Measurements from ENCODE around the gene MGRN1. TPM values are rescaled to one million over a fixed set of nuclear protein-coding genes. Genes with fewer than 3 reads are reported as not detected.

MGRN1 gene
- total RNA-seq, 3 donors from 2014 or later (not counting 1 experiment from before 2014, with no cell fraction given) = 102 to 106 (median 105) TPM

DNA sequence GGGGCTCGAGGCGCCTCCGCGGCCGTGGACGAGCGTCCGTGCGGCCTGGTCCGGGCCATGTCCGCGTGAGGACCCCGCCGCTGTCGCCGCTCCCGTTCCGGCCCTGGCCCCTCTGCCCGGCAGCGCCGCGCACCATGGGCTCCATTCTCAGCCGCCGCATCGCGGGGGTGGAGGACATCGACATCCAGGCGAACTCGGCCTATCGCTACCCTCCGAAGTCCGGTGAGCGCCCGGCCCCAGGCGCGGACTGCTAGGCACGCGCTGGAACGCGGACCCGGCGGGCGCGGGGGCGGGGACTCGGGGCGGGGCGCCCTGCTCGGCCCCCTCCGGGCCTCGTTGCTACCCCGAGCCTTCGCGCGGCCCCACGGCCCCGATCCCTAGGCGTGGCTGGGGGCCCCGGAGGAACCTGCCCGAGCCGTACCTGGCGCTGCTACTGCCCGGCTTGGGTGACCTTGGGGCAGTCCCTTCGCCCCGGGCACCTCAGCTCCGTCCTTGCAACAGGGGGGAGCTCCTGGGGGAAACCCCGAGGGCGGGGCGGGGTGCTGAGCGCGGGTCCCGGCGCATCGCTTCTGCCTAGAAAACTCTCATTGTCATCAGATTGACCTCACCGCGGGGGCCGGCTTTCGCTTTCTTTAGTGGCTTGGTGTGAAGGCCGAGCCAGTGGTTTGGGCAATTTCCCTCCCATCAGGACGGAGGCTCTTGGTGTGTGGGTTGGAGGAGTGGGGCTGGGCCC is 367 bp downstream of the MGRN1 start:
- TF ChIP-seq, protein P1, sequence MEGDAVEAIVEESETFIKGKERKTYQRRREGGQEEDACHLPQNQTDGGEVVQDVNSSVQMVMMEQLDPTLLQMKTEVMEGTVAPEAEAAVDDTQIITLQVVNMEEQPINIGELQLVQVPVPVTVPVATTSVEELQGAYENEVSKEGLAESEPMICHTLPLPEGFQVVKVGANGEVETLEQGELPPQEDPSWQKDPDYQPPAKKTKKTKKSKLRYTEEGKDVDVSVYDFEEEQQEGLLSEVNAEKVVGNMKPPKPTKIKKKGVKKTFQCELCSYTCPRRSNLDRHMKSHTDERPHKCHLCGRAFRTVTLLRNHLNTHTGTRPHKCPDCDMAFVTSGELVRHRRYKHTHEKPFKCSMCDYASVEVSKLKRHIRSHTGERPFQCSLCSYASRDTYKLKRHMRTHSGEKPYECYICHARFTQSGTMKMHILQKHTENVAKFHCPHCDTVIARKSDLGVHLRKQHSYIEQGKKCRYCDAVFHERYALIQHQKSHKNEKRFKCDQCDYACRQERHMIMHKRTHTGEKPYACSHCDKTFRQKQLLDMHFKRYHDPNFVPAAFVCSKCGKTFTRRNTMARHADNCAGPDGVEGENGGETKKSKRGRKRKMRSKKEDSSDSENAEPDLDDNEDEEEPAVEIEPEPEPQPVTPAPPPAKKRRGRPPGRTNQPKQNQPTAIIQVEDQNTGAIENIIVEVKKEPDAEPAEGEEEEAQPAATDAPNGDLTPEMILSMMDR (IDR thresholded peaks at IDR 0.05) = no peak
- WGBS (ENCODE audit: insufficient coverage) = under 1% methylated on average over 80 of the region's 80 CpGs
- H3K27me3 Mint-ChIP-seq (ENCODE audit: low read depth in 2 of 2) = no peaks in the 10 kb centered on the region
- no peaks in the 10 kb centered on the region for H3K36me3 ChIP-seq (ENCODE audit: control insufficient read depth, insufficient read depth, low read length)
- intact Hi-C loops (cut with micrococcal nuclease) = loop anchor here (1.0 kb wide), 1 partner anchor 9 kb away; no protein-coding TSS in a partner anchor
- peak overlapping the region; percentile 99 to 100 for H3K27ac Mint-ChIP-seq
- H3K9me3 ChIP-seq (ENCODE audit: control insufficient read depth, insufficient read depth, low read length) = no peaks in the 10 kb centered on the region
- H3K4me1 Mint-ChIP-seq = peaks cover 27 to 34% of the 10 kb centered on the region in 2 donors
- DNase-seq (peak; percentile 80 to 82), ATAC-seq (peak; percentile 72 to 81 (median 76))
- no peaks in the 10 kb centered on the region for H3K36me3 Mint-ChIP-seq
- H3K4me1 ChIP-seq (ENCODE audit: control insufficient read depth, insufficient read depth, low read length) = peaks cover 28% of the 10 kb centered on the region
- no peaks in the 10 kb centered on the region for H3K27me3 ChIP-seq (ENCODE audit: control insufficient read depth, insufficient read depth, low read length)
- no peaks in the 10 kb centered on the region for H3K9me3 Mint-ChIP-seq
- peak overlapping the region; percentile 80 for H3K27ac ChIP-seq (ENCODE audit: low read length)
- H3K4me3 ChIP-seq (ENCODE audit: low read length) = peak overlapping the region; percentile 34
- H3K4me3 Mint-ChIP-seq = peak overlapping the region; percentile 98

DNA sequence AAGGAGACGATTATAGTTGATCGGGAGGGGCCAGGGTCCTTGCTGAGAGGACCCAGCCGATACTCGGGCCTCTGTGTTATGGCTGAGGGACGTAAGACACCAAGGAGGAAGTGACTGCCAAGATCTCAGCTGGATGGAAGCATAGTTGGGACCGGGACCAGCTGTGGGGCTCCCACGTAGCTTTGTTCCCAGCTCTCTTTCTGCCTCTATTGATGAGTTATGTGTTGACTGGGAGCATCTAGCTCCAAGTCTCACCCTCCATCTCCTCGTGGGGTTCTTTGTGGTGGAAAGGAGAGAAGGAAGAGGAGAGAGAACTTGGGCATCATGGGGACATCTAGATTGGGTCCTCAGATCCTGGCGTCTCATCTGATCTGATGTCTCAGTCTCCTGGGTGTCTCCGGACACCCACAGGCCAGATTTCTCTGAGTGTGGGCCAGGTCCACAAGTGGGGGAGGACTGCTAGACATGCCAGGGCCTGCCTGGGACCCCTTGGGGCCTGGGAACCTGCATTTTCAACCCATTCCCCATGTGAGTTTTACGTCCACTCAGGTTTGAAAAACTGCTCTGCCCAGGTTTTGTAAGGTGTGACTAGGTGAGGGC is 1.0 kb downstream of the MGRN1 start:
- Histone ChIP-seq H3K4me3 (ENCODE audit: low read length) (peak overlapping the region; percentile 34), H3K36me3 (ENCODE audit: control insufficient read depth, insufficient read depth, low read length) (no peaks in the 10 kb centered on the region), H3K27me3 (ENCODE audit: control insufficient read depth, insufficient read depth, low read length) (no peaks in the 10 kb centered on the region), H3K9me3 (ENCODE audit: control insufficient read depth, insufficient read depth, low read length) (no peaks in the 10 kb centered on the region), H3K4me1 (ENCODE audit: control insufficient read depth, insufficient read depth, low read length) (peaks cover 28% of the 10 kb centered on the region), H3K27ac (ENCODE audit: low read length) (peak overlapping the region; percentile 80)
- TF ChIP-seq, protein P1 (IDR thresholded peaks at IDR 0.05) = no peak
- intact Hi-C loops (cut with micrococcal nuclease) = no loop called here
- whole genome bisulfite sequencing (ENCODE audit: insufficient coverage) = 12% methylated on average over 10 of the region's 11 CpGs
- H3K4me1 Mint-ChIP-seq = peaks cover 27 to 34% of the 10 kb centered on the region in 2 donors
- no peaks in the 10 kb centered on the region for H3K36me3 Mint-ChIP-seq
- peak overlapping the region; percentile 99 to 100 for H3K27ac Mint-ChIP-seq
- DNase-seq (no peak), ATAC-seq (no peak)
- no peaks in the 10 kb centered on the region for H3K27me3 Mint-ChIP-seq (ENCODE audit: low read depth in 2 of 2)
- peak overlapping the region; percentile 98 for H3K4me3 Mint-ChIP-seq
- no peaks in the 10 kb centered on the region for H3K9me3 Mint-ChIP-seq

DNA sequence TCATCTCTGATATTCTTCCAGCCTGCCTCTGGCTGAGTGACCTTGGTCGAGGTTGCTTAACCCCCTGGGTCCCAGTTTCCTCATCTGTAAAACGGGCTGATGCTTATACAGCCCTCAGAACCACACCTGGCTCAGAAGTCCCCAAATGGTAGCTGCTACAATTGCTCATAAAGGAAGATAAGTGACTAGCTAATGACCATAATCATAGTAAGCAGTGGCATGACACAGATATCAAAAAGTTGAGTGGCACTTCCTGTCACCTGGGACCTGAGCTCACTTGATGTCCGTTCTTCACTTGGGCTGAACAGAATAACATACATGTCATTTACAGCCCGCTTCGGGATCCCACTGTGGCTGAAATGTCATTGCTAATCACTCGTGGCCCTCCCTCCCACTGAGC is 1.8 kb downstream of the MGRN1 start:
- H3K27me3 Mint-ChIP-seq (ENCODE audit: low read depth in 2 of 2) = no peaks in the 10 kb centered on the region
- TF ChIP-seq, protein P1 (IDR thresholded peaks at IDR 0.05) = no peak
- no peak overlapping the region for H3K4me3 ChIP-seq (ENCODE audit: low read length)
- no peaks in the 10 kb centered on the region for H3K9me3 Mint-ChIP-seq
- peak overlapping the region; percentile 99 to 100 for H3K27ac Mint-ChIP-seq
- H3K4me1 Mint-ChIP-seq = peaks cover 27 to 34% of the 10 kb centered on the region in 2 donors
- H3K27ac ChIP-seq (ENCODE audit: low read length) = peak overlapping the region; percentile 80
- ATAC-seq (no peak), DNase-seq (no peak)
- H3K4me3 Mint-ChIP-seq = peak overlapping the region; percentile 98
- H3K36me3 ChIP-seq (ENCODE audit: control insufficient read depth, insufficient read depth, low read length) = no peaks in the 10 kb centered on the region
- H3K27me3 ChIP-seq (ENCODE audit: control insufficient read depth, insufficient read depth, low read length) = no peaks in the 10 kb centered on the region
- peaks cover 28% of the 10 kb centered on the region for H3K4me1 ChIP-seq (ENCODE audit: control insufficient read depth, insufficient read depth, low read length)
- no peaks in the 10 kb centered on the region for H3K36me3 Mint-ChIP-seq
- no peaks in the 10 kb centered on the region for H3K9me3 ChIP-seq (ENCODE audit: control insufficient read depth, insufficient read depth, low read length)
- 58% methylated on average over 6 of the region's 6 CpGs for WGBS (ENCODE audit: insufficient coverage)
- intact Hi-C loops (cut with micrococcal nuclease) = no loop called here
